ENCODE results near the gene RAB11FIP3. TPM values are rescaled to one million over a fixed set of nuclear protein-coding genes. Genes with fewer than 3 reads are reported as not detected.

RAB11FIP3 gene
- total and polyA plus RNA-seq, 9 of the 15 experiments (the other 6 are each of a cell fraction or from before 2014, with no cell fraction given), result 0.46 to 13.1 (median 4.3) TPM

- TF ChIP-seq ZNF277 (CRISPR knock-in tag; IDR thresholded peaks at IDR 0.05; ENCODE audit: borderline replicate concordance) (no peak), CCAR2 (IDR thresholded peaks at IDR 0.05; ENCODE audit: low read depth, low read length) (no peak), ZNF76 (CRISPR knock-in tag; IDR thresholded peaks at IDR 0.05; ENCODE audit: borderline replicate concordance) (no peak), ZNF143 (CRISPR knock-in tag; IDR thresholded peaks at IDR 0.05) (no peak), NCOA1 (IDR thresholded peaks at IDR 0.05; ENCODE audit: low read depth) (no peak), SIX5 (IDR thresholded peaks at IDR 0.05; ENCODE audit: borderline replicate concordance in 1 of 2, insufficient read depth in 1 of 2, low read depth in 1 of 2, low read length in 2 of 2) (no peak), ZNF347 (CRISPR knock-in tag; IDR thresholded peaks at IDR 0.05; ENCODE audit: low read depth) (no peak), ELF2 (CRISPR knock-in tag; IDR thresholded peaks at IDR 0.05) (no peak), KLF1 (tag; IDR thresholded peaks at IDR 0.05) (no peak), KHSRP (IDR thresholded peaks at IDR 0.05) (no peak), ZNF740 (CRISPR knock-in tag; IDR thresholded peaks at IDR 0.05) (no peak), ZNF740 (tag; IDR thresholded peaks at IDR 0.05) (no peak), EHMT2 (IDR thresholded peaks at IDR 0.05) (no peak), NFXL1 (CRISPR knock-in tag; IDR thresholded peaks at IDR 0.05) (no peak), ZFP1 (CRISPR knock-in tag; IDR thresholded peaks at IDR 0.05) (no peak), ARNT (IDR thresholded peaks at IDR 0.05) (no peak), TCF15 (CRISPR knock-in tag; IDR thresholded peaks at IDR 0.05) (no peak), ZNF561 (CRISPR knock-in tag; conservative IDR thresholded peaks at IDR 0.05) (no peak), ZNF668 (CRISPR knock-in tag; IDR thresholded peaks at IDR 0.05) (no peak), ZBTB12 (CRISPR knock-in tag; IDR thresholded peaks at IDR 0.05) (peak; percentile 64), ZNF778 (CRISPR knock-in tag; IDR thresholded peaks at IDR 0.05) (no peak), ZFP30 (CRISPR knock-in tag; IDR thresholded peaks at IDR 0.05; ENCODE audit: borderline replicate concordance) (no peak), SNIP1 (IDR thresholded peaks at IDR 0.05; ENCODE audit: low read depth) (no peak), ZBTB5 (IDR thresholded peaks at IDR 0.05) (no peak), PTBP1 (IDR thresholded peaks at IDR 0.05; ENCODE audit: low read depth, low read length) (no peak), CHD1 (IDR thresholded peaks at IDR 0.05; ENCODE audit: low read length) (no peak)
These were observed at the start of gene RAB11FIP3 (continued) for GRCh38 chr16:425082-425718.

Data from K562 (cell line).